Limb (tissue), 2 donors: ENCODE data around the gene OR5K1.
A peak's percentile ranks its signal among the peaks of the same experiment; 100 is the strongest.

Experiments
- DNase-seq, 2 donors: peaks; one replicate each; pipeline ENCODE4 v3.0.0-alpha.2; 2016; ENCODE audit errors: extremely low spot score in 2 of 2

OR5K1 gene

DNA sequence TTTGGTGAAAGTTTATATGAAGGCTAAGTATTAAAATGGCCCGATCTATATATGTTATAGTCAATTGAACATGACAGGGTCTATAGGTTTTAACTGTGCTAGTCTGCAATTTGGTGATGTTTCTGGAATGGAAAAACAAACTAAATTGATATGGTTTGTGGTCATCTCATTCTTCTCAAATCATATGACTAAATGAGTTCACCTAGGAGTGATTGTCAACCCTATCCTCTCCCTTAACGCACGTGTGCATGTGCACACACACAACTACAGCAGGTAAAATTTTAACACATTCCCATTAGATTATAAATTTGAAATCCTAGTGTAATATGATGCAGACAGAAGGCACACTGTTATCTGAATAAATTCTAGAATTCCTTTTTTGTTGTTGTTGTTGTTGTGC is 50.7 kb downstream of the OR5K1 start:
- DNase-seq: no peak

DNA sequence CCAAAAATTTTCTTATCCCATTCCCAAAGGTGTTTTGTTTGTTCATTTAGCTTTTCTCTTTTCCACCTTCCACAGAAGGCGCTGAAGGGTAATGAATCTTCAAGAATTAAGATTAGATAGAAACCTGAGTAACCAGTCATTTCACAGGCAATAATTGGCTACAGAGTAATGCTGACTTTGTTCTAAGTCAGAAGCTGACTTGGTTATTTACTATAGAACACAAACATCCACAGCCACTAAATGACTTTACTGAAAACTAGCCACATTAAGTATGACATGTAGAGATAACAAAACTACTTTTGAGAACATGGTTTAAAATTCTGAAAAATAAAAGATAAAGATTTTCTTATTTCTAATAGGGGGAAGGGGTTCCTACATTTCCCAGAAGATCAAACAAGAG is 51.9 kb downstream of the OR5K1 start:
- no peak for DNase-seq

DNA sequence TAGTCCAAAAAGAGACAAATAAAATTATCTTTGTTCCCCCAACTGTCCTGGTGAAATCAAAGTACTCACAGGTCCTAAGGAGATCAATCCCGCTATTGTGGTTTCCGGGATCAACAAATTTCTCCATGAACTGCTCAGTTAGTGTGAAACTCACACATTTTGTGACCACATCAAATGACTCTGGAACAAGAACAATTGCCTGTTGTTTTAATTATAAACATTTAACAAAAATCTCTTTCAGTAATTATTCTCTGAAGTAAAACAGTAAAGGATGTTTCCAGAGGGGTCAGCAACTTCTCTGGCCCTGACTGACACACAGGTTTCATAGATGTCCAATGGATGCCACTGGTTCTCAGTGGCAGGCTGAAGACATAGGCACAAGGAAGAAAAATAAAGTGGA is 55.8 kb downstream of the OR5K1 start:
- DNase-seq: no peak

DNA sequence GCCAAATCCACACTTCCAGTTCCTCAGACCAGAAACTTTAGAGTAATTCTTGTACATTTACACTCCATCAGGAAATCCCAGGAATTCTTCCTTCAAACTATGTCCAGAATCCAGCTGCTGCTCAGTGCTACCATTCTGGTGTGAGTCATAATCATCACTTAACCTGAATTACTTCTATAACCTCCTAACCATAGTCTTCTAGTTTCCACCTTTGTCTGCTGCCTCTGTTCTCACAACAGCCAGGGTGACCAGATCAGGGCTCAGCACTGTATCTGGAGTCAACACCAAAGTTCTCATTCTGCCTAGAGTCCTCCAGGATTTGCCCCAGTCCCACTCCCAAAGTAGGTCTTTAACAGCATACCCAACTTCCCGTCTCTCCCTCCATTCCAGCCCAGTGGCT is 56.4 kb downstream of the OR5K1 start:
- no peak for DNase-seq

DNA sequence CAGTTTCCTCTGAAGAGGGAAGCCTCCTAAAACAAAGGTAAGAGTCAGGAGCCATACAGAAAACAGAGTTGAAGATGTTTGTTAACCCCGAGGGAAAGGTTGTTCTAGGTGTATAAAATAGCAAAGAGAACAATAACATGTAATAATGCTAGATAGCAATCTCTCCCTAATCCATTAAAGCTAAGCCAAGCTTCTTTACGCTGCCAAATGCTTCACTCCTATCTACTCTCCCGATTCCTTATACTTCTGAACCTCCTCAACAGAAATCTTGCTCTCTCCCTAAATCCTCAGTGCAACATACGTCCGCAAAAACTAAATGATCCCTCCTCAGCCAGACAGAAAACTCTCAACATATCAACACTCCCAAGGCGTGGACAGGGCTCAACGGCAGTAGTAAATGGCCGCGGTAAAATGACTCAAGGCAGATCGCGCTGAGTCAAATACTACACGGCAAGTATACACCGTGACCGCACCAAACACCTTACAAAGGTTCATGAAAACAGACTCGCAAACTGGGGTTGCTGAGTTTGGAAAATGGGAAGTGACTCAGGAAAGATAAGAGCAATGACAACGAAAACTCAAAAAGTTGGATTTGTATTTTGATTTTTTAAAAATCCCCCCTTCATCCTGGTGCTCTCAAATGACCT is 59.0 kb downstream of the OR5K1 start:
- DNase-seq: peak in 1 of 2 donors; percentile 28
